SK-N-SH (cell line): ENCODE data around the gene PTMS. TPM values are rescaled to one million over a fixed set of nuclear protein-coding genes. Genes with fewer than 3 reads are reported as not detected.

Source experiments
- CTCF ChIA-PET: fragments of 300-600, 350-600 bp; formaldehyde crosslinking; extraction: SDS; loops from one replicate; lab custom pipeline; 2021; lab: Yijun Ruan, JAX
- POLR2A ChIA-PET: fragments of 350-600 bp; sonication (Branson Sonifier 250); formaldehyde crosslinking; extraction: SDS; loops from one replicate; lab custom pipeline; 2020; ENCODE audit warnings: antibody characterized with exemption, inconsistent platforms; lab: Yijun Ruan, JAX
- DNase-seq: peaks from one replicate; pipeline ENCODE4 v3.0.0; 2012
- H2AFZ ChIP-seq: fragments of 200-600 bp; sonication (generic); 2 replicates; pipeline ENCODE4 v1.8.1; 2016; ENCODE audit warnings: antibody characterized with exemption, mild to moderate bottlenecking, low read depth
- H3F3A ChIP-seq: fragments of 200-600 bp; sonication (generic); replicated peaks from 2 replicates; pipeline ENCODE3; 2016; ENCODE audit warnings: antibody characterized with exemption, mild to moderate bottlenecking; ENCODE audit not compliant: insufficient read depth
- H3K27ac ChIP-seq, 2 experiments: fragments of 200-500 bp in 1 of 2; fragments of 200-600 bp in 1 of 2; sonication (Bioruptor generic) in 1 of 2; sonication (generic), shearing (Covaris generic) in 1 of 2; 2 replicates each; pipeline versions ENCODE4 v1.5.1 to v1.6.1; 2014 to 2016; ENCODE audit warnings: low read depth in 2 of 2, inconsistent platforms in 1 of 2, low read length in 1 of 2, mild to moderate bottlenecking in 1 of 2, mixed read lengths in 1 of 2
- H3K27me3 ChIP-seq: fragments of 200-600 bp; sonication (generic), shearing (Covaris generic); 2 replicates; pipeline ENCODE4 v1.6.1; 2016; ENCODE audit warnings: mixed run types; ENCODE audit not compliant: insufficient read depth
- H3K36me3 ChIP-seq, 2 experiments: fragments of 200-500 bp in 1 of 2; fragments of 200-600 bp in 1 of 2; sonication (Bioruptor generic) in 1 of 2; sonication (generic) in 1 of 2; replicated peaks in 1 of 2; 2 replicates each; pipeline versions ENCODE3 to v1.5.1; 2014 to 2016; ENCODE audit warnings: low read length in 1 of 2, mild to moderate bottlenecking in 1 of 2; ENCODE audit not compliant: insufficient read depth in 2 of 2, control insufficient read depth in 1 of 2
- H3K4me1 ChIP-seq, 2 experiments: fragments of 200-500 bp in 1 of 2; fragments of 200-600 bp in 1 of 2; sonication (Bioruptor generic) in 1 of 2; sonication (generic), shearing (Covaris generic) in 1 of 2; 2 replicates each; pipeline versions ENCODE4 v1.5.1 to v1.6.1; 2014 to 2016; ENCODE audit warnings: low read depth in 1 of 2, low read length in 1 of 2, mixed run types in 1 of 2; ENCODE audit not compliant: insufficient read depth in 2 of 2, control insufficient read depth in 1 of 2
- H3K4me2 ChIP-seq: fragments of 200-600 bp; sonication (generic), shearing (Covaris generic); 2 replicates; pipeline ENCODE4 v1.6.1; 2017; ENCODE audit warnings: mixed run types
- H3K4me3 ChIP-seq, 2 experiments: fragments of 200-500 bp in 1 of 2; fragments of 200-600 bp in 1 of 2; sonication (Bioruptor generic) in 1 of 2; sonication (generic), shearing (Covaris generic) in 1 of 2; 2 replicates each; pipeline versions ENCODE4 v1.5.1 to v1.8.1; 2014 to 2016; ENCODE audit warnings: low read depth in 2 of 2, inconsistent platforms in 1 of 2, low read length in 1 of 2, mild to moderate bottlenecking in 1 of 2, mixed read lengths in 1 of 2, moderate library complexity in 1 of 2
- H3K79me2 ChIP-seq: fragments of 200-600 bp; sonication (generic); 2 replicates; pipeline ENCODE4 v1.8.1; 2017; ENCODE audit warnings: mild to moderate bottlenecking; ENCODE audit not compliant: insufficient read depth
- H3K9ac ChIP-seq: fragments of 200-600 bp; sonication (generic); 2 replicates; pipeline ENCODE4 v1.6.1; 2017; ENCODE audit warnings: mixed run types
- H3K9me2 ChIP-seq: fragments of 200-600 bp; sonication (generic); 2 replicates; pipeline ENCODE4 v1.6.1; 2017; ENCODE audit warnings: mixed run types
- H3K9me3 ChIP-seq: fragments of 200-600 bp; sonication (generic); 2 replicates; pipeline ENCODE4 v1.6.1; 2017; ENCODE audit warnings: mixed run types, mild to moderate bottlenecking, moderate library complexity
- H4K20me1 ChIP-seq: fragments of 200-600 bp; sonication (generic); 2 replicates; pipeline ENCODE4 v1.6.1; 2017; ENCODE audit warnings: mild to moderate bottlenecking, mixed run types; ENCODE audit not compliant: insufficient read depth
- CHD2 ChIP-seq: fragments of 150-350 bp; IDR thresholded peaks from 2 replicates; pipeline ENCODE4 v1.6.1; 2018; ENCODE audit warnings: low read length; ENCODE audit not compliant: partially characterized antibody
- EZH2phosphoT487 ChIP-seq: fragments of 200-600 bp; sonication (generic); IDR thresholded peaks from 2 replicates; pipeline ENCODE4 v1.6.1; 2017; ENCODE audit warnings: low read depth, mixed run types, mild to moderate bottlenecking, antibody characterized with exemption, moderate library complexity, borderline replicate concordance
- FOSL2 ChIP-seq: IDR thresholded peaks from 2 replicates; pipeline ENCODE4 v1.4.0; 2012; ENCODE audit warnings: low read depth, mild to moderate bottlenecking, moderate library complexity, borderline replicate concordance
- FOXM1 ChIP-seq: IDR thresholded peaks from 2 replicates; pipeline ENCODE4 v1.4.0; 2012; ENCODE audit warnings: low read depth, mild to moderate bottlenecking
- GATA2 ChIP-seq: sonication (generic); formaldehyde crosslinking; IDR thresholded peaks from 2 replicates; pipeline ENCODE4 v1.5.0; 2020; ENCODE audit warnings: mild to moderate bottlenecking, missing genetic modification reagents
- IRF3 ChIP-seq: fragments of 150-350 bp; IDR thresholded peaks from 2 replicates; pipeline ENCODE4 v1.6.1; 2016; ENCODE audit warnings: mild to moderate bottlenecking, low read depth, low read length
- JUND ChIP-seq: IDR thresholded peaks from 2 replicates; pipeline ENCODE4 v1.4.0; 2012
- MXI1 ChIP-seq: IDR thresholded peaks from 2 replicates; pipeline ENCODE4 v1.6.1; 2012; ENCODE audit warnings: mild to moderate bottlenecking, low read depth, low read length, improper control_type of control experiment
- NRF1 ChIP-seq: IDR thresholded peaks from 2 replicates; pipeline ENCODE4 v1.6.1; 2012; ENCODE audit warnings: low read depth, mild to moderate bottlenecking, low read length
- PBX3 ChIP-seq: IDR thresholded peaks from 2 replicates; pipeline ENCODE4; 2012
- POLR2AphosphoS5 ChIP-seq: IDR thresholded peaks from 2 replicates; pipeline ENCODE4 v1.6.1; 2012; ENCODE audit warnings: low read depth, low read length
- RAD21 ChIP-seq: IDR thresholded peaks from 2 replicates; pipeline ENCODE4 v1.6.1; 2012; ENCODE audit warnings: mild to moderate bottlenecking, low read length
- RCOR1 ChIP-seq: fragments of 150-350 bp; IDR thresholded peaks from 2 replicates; pipeline ENCODE4 v1.6.1; 2017; ENCODE audit warnings: antibody characterized with exemption, low read length
- REST ChIP-seq: IDR thresholded peaks from 2 replicates; pipeline ENCODE4 v1.6.1; 2012; ENCODE audit warnings: mild to moderate bottlenecking, low read depth, low read length, moderate library complexity
- RXRA ChIP-seq: IDR thresholded peaks from 2 replicates; pipeline ENCODE4 v1.4.0; 2012; ENCODE audit warnings: low read depth, mild to moderate bottlenecking, borderline replicate concordance
- TAF1 ChIP-seq: IDR thresholded peaks from 2 replicates; pipeline ENCODE4 v1.6.1; 2012; ENCODE audit warnings: low read depth, mild to moderate bottlenecking, low read length, moderate library complexity, borderline replicate concordance
- TCF12 ChIP-seq: IDR thresholded peaks from 2 replicates; pipeline ENCODE4 v1.4.0; 2012
- YY1 ChIP-seq: IDR thresholded peaks from 2 replicates; pipeline ENCODE4 v1.4.0; 2012; ENCODE audit warnings: low read depth, mild to moderate bottlenecking
- WGBS: methylation state at CpG from one replicate; pipeline ENCODE4 v1.1.6; 2017; ENCODE audit warnings: low lambda C conversion rate; 5-methylcytosine and 5-hydroxymethylcytosine counted together
- polyA plus RNA-seq, 3 experiments: library from polyadenylated mRNA; depleted of rRNA; stranded (reverse); fragments of >200 nt; gene quantifications; 2 replicates each; pipeline ENCODE4 v1.2.3, GENCODE V29; 2012
- TF ChIP-seq, protein P1 (sequence below): IDR thresholded peaks from 2 replicates; pipeline ENCODE4 v1.4.0; 2012; ENCODE audit warnings: low read depth, borderline replicate concordance
- TF ChIP-seq, protein P2 (sequence below): IDR thresholded peaks from 2 replicates; pipeline ENCODE4 v1.4.0; 2012; ENCODE audit warnings: low read depth, borderline replicate concordance

The PTMS gene
- polyA plus RNA-seq, 1 of the 3 experiments (the other 2 are of a cell fraction) = 661 TPM

DNA sequence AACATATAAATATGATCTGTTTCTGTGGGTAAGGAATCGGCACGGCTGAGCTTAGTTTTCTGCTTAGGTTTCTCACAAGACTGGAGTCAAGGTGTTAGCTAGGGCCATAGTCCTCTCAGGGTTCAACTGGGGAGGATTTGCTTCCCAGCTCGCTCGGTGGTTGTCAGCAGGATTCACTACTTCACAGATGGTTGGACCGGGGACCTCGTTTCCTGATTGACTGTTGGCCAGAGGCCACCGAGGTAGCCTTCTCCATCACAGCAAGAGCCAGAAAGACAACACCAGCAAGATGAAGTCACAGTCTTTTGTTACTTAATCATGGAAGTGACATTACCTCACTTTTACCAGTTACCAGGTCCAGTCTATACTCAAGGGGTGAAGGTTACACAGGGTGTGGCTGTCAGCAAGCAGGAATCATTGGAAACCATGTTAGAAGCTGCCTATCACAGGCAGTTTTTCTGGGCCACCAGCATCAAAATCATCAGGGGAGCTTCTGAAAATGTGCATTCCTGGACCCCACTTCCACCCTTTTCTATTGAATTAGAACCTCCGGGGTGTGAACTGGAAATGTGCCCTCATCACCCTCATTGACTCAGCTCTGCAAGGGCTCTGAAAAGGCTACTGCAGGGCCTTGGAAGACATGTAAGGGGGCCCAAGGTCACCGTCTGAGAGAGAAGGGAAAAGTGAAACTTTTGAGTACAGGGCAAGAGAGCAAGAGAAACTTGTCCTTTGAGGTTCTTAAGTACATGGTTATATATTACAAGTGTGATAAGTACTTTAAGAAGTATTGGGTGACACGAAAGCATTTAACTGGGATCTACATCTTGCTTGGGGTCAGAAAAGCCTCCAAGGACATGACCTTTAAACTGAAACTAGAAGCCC lies 31.4 kb upstream of the PTMS start:
- CTCF ChIA-PET = interaction anchor here (0.6 to 9.5 kb wide), 11 partner anchors 10 to 119 kb away, joined by 3 to 80 read pairs (median 5); partner anchors contain the start of genes COPS7A, MLF2 and PTMS
- no peaks in the 10 kb centered on the region for H4K20me1 ChIP-seq

More for the DNA sequence above, 31.4 kb upstream of the PTMS start:
- TF ChIP-seq REST = no peak
- TF ChIP-seq FOXM1 = no peak
- no peak for TF ChIP-seq GATA2 (CRISPR knock-in tag)
- no peak for TF ChIP-seq RXRA
- no peak for TF ChIP-seq CHD2
- no peak for TF ChIP-seq PBX3
- TF ChIP-seq MXI1 = no peak
- TF ChIP-seq, protein P1, sequence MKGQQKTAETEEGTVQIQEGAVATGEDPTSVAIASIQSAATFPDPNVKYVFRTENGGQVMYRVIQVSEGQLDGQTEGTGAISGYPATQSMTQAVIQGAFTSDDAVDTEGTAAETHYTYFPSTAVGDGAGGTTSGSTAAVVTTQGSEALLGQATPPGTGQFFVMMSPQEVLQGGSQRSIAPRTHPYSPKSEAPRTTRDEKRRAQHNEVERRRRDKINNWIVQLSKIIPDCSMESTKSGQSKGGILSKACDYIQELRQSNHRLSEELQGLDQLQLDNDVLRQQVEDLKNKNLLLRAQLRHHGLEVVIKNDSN = no peak
- no peak for TF ChIP-seq TCF12
- no peak for TF ChIP-seq IRF3
- no peak for TF ChIP-seq YY1
- TF ChIP-seq TAF1 = no peak
- TF ChIP-seq, protein P2, sequence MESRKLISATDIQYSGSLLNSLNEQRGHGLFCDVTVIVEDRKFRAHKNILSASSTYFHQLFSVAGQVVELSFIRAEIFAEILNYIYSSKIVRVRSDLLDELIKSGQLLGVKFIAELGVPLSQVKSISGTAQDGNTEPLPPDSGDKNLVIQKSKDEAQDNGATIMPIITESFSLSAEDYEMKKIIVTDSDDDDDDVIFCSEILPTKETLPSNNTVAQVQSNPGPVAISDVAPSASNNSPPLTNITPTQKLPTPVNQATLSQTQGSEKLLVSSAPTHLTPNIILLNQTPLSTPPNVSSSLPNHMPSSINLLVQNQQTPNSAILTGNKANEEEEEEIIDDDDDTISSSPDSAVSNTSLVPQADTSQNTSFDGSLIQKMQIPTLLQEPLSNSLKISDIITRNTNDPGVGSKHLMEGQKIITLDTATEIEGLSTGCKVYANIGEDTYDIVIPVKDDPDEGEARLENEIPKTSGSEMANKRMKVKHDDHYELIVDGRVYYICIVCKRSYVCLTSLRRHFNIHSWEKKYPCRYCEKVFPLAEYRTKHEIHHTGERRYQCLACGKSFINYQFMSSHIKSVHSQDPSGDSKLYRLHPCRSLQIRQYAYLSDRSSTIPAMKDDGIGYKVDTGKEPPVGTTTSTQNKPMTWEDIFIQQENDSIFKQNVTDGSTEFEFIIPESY = no peak
- no peak for TF ChIP-seq EZH2phosphoT487
- TF ChIP-seq RCOR1 = no peak
- TF ChIP-seq RAD21 = no peak
- TF ChIP-seq FOSL2 = no peak
- TF ChIP-seq POLR2AphosphoS5 = no peak
- TF ChIP-seq JUND = no peak
- no peak for TF ChIP-seq NRF1
- H3K79me2 ChIP-seq = no peaks in the 10 kb centered on the region
- no peak for DNase-seq
- peaks cover 10 to 25% of the 10 kb centered on the region in 2 experiments for H3K36me3 ChIP-seq
- H3K9me3 ChIP-seq = no peaks in the 10 kb centered on the region
- no peak overlapping the region for H2AFZ ChIP-seq
- 91% methylated on average over 10 of the region's 10 CpGs for WGBS
- peaks cover 15% of the 10 kb centered on the region for H3F3A ChIP-seq
- H3K9ac ChIP-seq = no peak overlapping the region
- H3K27me3 ChIP-seq = no peaks in the 10 kb centered on the region
- H3K4me3 ChIP-seq = no peak overlapping the region
- H3K27ac ChIP-seq = peak overlapping the region in 1 of 2 experiments; percentile 50; a peak in 1 of 4 replicates
- no peaks in the 10 kb centered on the region for H3K9me2 ChIP-seq
- POLR2A ChIA-PET = interaction anchor here (0.7 kb wide), 1 partner anchor 11 kb away, joined by 3 read pairs; the partner anchor contains the start of gene COPS7A
- no peak overlapping the region for H3K4me2 ChIP-seq
- peaks cover 0 to 6% of the 10 kb centered on the region in 2 experiments; a peak in 1 of 4 replicates for H3K4me1 ChIP-seq
